ENCODE measurements around the gene COLEC11.

Gene COLEC11

DNA sequence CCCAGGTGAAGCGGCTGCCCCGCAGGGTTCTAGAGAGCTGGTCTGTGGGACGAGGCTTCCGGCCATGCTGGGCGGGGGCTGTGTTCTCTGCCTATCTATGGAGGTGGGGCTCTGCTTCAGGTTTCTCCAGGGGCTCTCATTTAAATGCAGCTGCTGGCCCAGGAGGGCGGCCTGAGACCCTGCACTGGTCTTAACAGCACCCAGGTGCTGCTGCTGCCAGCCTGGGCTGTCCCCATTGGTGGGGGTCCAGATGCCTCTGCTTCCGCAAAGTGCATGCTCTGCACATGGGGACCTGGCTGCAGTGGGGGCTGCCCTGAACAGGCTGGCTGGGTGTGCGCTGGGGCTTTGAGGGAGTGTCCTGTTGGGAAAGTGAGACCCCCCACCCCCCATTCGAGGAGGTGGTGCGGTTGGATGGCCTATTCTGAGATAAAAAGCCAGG is 33.3 kb downstream of the COLEC11 start:
- Histone ChIP-seq H3K27me3 (ENCODE audit: control insufficient read depth in 5 of 5, insufficient read depth in 4 of 5, low read length in 5 of 5) (no peaks in the 10 kb centered on the region), H3K36me3 (ENCODE audit: control insufficient read depth in 5 of 5, insufficient read depth in 5 of 5, low read length in 5 of 5) (no peaks in the 10 kb centered on the region), H3K9ac (ENCODE audit: low read length in 5 of 5) (no peak overlapping the region), H3K4me1 (ENCODE audit: control insufficient read depth in 5 of 5, insufficient read depth in 5 of 5, low read length in 5 of 5) (peaks cover 0 to 31% (median 6%) of the 10 kb centered on the region in 5 donors), H3K9me3 (ENCODE audit: control insufficient read depth in 5 of 5, low read length in 5 of 5) (peaks cover 0 to 5% (median 0%) of the 10 kb centered on the region in 5 donors), H3K27ac (ENCODE audit: low read depth, low read length) (no peak overlapping the region), H3K4me3 (ENCODE audit: low read depth in 1 of 5, low read length in 5 of 5) (no peak overlapping the region)

- no peaks in the 10 kb centered on the region for H3K36me3 ChIP-seq (ENCODE audit: control insufficient read depth in 5 of 5, insufficient read depth in 5 of 5, low read length in 5 of 5)
- no peak overlapping the region for H3K9ac ChIP-seq (ENCODE audit: low read length in 5 of 5)
- no peaks in the 10 kb centered on the region for H3K27me3 ChIP-seq (ENCODE audit: control insufficient read depth in 5 of 5, insufficient read depth in 4 of 5, low read length in 5 of 5)
- H3K27ac ChIP-seq (ENCODE audit: low read depth, low read length): no peak overlapping the region
- no peak overlapping the region for H3K4me3 ChIP-seq (ENCODE audit: low read depth in 1 of 5, low read length in 5 of 5)
- H3K9me3 ChIP-seq (ENCODE audit: control insufficient read depth in 5 of 5, low read length in 5 of 5): peaks cover 0 to 3% (median 0%) of the 10 kb centered on the region in 5 donors
- H3K4me1 ChIP-seq (ENCODE audit: control insufficient read depth in 5 of 5, insufficient read depth in 5 of 5, low read length in 5 of 5): peaks cover 0 to 31% (median 6%) of the 10 kb centered on the region in 5 donors
Measured at GRCh38 chr2:3628800-3629199, 33.9 kb downstream of the COLEC11 start.

DNA sequence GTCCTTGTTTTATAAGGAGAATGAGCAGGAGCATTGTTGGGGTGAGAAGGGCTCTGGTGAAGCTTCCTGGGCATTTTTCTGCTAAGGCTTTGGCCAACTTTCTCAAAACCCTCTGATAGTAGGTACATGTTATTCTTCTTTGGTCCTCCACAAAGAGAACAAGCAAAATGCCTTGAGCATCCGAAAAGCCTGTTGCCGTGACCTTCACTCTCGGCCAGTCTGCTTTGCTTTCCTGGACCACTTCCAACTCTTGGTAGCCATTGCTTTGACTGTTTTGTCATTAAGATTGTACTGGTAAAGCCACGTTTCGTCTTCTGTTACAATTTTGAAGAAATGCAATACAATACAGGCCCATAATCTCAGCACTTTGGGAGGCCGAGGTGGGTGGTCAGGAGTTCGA is 35.7 kb downstream of the COLEC11 start:
- no peaks in the 10 kb centered on the region for H3K36me3 ChIP-seq (ENCODE audit: control insufficient read depth in 5 of 5, insufficient read depth in 5 of 5, low read length in 5 of 5)
- H3K9ac ChIP-seq (ENCODE audit: low read length in 5 of 5): no peak overlapping the region
- peaks cover 0 to 4% (median 0%) of the 10 kb centered on the region in 5 donors for H3K27me3 ChIP-seq (ENCODE audit: control insufficient read depth in 5 of 5, insufficient read depth in 4 of 5, low read length in 5 of 5)
- H3K27ac ChIP-seq (ENCODE audit: low read depth, low read length): no peak overlapping the region
- H3K4me1 ChIP-seq (ENCODE audit: control insufficient read depth in 5 of 5, insufficient read depth in 5 of 5, low read length in 5 of 5): peaks cover 0 to 31% (median 6%) of the 10 kb centered on the region in 5 donors
- H3K4me3 ChIP-seq (ENCODE audit: low read depth in 1 of 5, low read length in 5 of 5): no peak overlapping the region
- H3K9me3 ChIP-seq (ENCODE audit: control insufficient read depth in 5 of 5, low read length in 5 of 5): no peaks in the 10 kb centered on the region

DNA sequence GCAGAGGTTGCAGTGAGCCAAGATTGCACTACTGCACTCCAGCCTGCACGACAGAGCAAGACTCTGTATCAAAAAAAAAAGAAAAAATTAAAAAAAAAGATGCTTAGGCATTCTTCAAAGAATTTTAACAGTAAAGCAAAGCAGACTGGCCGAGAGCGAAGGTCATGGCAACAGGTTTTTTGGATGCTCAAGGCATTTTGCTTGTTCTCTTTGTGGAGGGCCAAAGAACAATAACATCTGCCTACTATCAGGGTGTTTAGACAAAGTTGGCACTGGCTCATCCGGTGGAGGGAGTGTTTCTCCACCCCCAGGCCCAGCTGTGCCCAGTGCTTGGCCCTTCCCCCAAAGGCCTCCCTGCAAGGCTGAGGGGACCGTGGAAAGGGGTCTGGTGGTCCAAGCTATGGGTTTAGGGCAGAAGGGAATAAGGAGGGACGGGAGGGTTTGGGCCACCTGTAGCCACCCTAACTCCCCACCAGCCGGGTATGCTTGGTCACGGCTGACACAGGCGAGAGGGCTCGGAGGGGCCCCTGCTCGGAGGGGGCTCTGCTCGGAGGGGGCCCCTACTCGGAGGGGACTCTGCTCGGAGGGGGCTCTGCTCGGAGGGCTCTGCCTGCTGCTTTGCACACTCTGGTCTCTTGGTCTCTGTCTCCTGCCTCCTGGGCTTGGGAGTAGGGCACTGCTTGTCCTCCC is 36.4 kb downstream of the COLEC11 start:
- H3K4me1 ChIP-seq (ENCODE audit: control insufficient read depth in 5 of 5, insufficient read depth in 5 of 5, low read length in 5 of 5): peaks cover 0 to 24% (median 3%) of the 10 kb centered on the region in 5 donors
- no peak overlapping the region for H3K9ac ChIP-seq (ENCODE audit: low read length in 5 of 5)
- no peaks in the 10 kb centered on the region for H3K9me3 ChIP-seq (ENCODE audit: control insufficient read depth in 5 of 5, low read length in 5 of 5)
- peaks cover 0 to 4% (median 0%) of the 10 kb centered on the region in 5 donors for H3K27me3 ChIP-seq (ENCODE audit: control insufficient read depth in 5 of 5, insufficient read depth in 4 of 5, low read length in 5 of 5)
- H3K4me3 ChIP-seq (ENCODE audit: low read depth in 1 of 5, low read length in 5 of 5): no peak overlapping the region
- no peak overlapping the region for H3K27ac ChIP-seq (ENCODE audit: low read depth, low read length)
- H3K36me3 ChIP-seq (ENCODE audit: control insufficient read depth in 5 of 5, insufficient read depth in 5 of 5, low read length in 5 of 5): no peaks in the 10 kb centered on the region

GRCh38 chr2:3631851-3632659 is 37.1 kb downstream of the COLEC11 start:
- Histone ChIP-seq H3K9me3 (ENCODE audit: control insufficient read depth in 5 of 5, low read length in 5 of 5) (no peaks in the 10 kb centered on the region), H3K4me1 (ENCODE audit: control insufficient read depth in 5 of 5, insufficient read depth in 5 of 5, low read length in 5 of 5) (peaks cover 0 to 18% (median 1%) of the 10 kb centered on the region in 5 donors), H3K4me3 (ENCODE audit: low read depth in 1 of 5, low read length in 5 of 5) (no peak overlapping the region), H3K27ac (ENCODE audit: low read depth, low read length) (no peak overlapping the region), H3K27me3 (ENCODE audit: control insufficient read depth in 5 of 5, insufficient read depth in 4 of 5, low read length in 5 of 5) (peaks cover 0 to 5% (median 0%) of the 10 kb centered on the region in 5 donors), H3K9ac (ENCODE audit: low read length in 5 of 5) (no peak overlapping the region), H3K36me3 (ENCODE audit: control insufficient read depth in 5 of 5, insufficient read depth in 5 of 5, low read length in 5 of 5) (no peaks in the 10 kb centered on the region)

- no peaks in the 10 kb centered on the region for H3K36me3 ChIP-seq (ENCODE audit: control insufficient read depth in 5 of 5, insufficient read depth in 5 of 5, low read length in 5 of 5)
Measured at GRCh38 chr2:3633089-3633981, 38.4 kb downstream of the COLEC11 start.

DNA sequence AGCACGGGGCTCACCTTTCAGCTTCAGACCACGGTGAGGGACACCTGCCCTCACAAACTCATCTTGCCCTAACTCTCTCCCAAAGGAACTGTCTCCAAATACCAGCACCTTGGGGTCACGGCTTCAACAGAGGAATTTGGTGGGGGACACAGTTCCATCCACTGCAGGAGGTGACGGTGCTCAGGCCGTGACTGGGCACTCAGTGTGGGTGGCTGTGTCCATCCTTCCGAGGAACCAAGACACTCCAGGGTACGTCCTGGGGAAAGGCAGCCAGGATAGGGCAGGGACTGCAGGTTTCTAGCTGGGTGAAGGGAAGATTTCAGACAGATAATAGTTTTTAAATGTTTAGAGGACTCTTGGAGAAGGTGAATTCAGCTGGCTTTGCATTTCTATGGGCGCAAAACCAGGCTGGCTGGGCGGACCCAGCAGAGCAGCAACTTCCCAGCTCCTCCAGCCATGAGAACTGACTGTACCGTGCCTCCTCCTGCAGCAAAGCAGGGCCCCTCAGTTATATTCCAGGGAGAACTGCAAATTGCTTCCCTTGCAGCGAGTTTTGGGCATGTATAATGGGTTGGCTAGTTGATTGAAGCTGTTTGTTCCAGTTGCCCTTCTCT is 39.2 kb downstream of the COLEC11 start:
- Histone ChIP-seq H3K4me1 (ENCODE audit: control insufficient read depth in 5 of 5, insufficient read depth in 5 of 5, low read length in 5 of 5) (peaks cover 0 to 8% (median 0%) of the 10 kb centered on the region in 5 donors), H3K27ac (ENCODE audit: low read depth, low read length) (no peak overlapping the region), H3K9me3 (ENCODE audit: control insufficient read depth in 5 of 5, low read length in 5 of 5) (no peaks in the 10 kb centered on the region), H3K36me3 (ENCODE audit: control insufficient read depth in 5 of 5, insufficient read depth in 5 of 5, low read length in 5 of 5) (no peaks in the 10 kb centered on the region), H3K27me3 (ENCODE audit: control insufficient read depth in 5 of 5, insufficient read depth in 4 of 5, low read length in 5 of 5) (peaks cover 0 to 12% (median 3%) of the 10 kb centered on the region in 5 donors), H3K9ac (ENCODE audit: low read length in 5 of 5) (no peak overlapping the region), H3K4me3 (ENCODE audit: low read depth in 1 of 5, low read length in 5 of 5) (no peak overlapping the region)

More at GRCh38 chr2:3633089-3633981, 38.4 kb downstream of the COLEC11 start:
- Histone ChIP-seq H3K9ac (ENCODE audit: low read length in 5 of 5) (no peak overlapping the region), H3K27ac (ENCODE audit: low read depth, low read length) (no peak overlapping the region), H3K27me3 (ENCODE audit: control insufficient read depth in 5 of 5, insufficient read depth in 4 of 5, low read length in 5 of 5) (peaks cover 0 to 12% (median 3%) of the 10 kb centered on the region in 5 donors), H3K9me3 (ENCODE audit: control insufficient read depth in 5 of 5, low read length in 5 of 5) (no peaks in the 10 kb centered on the region), H3K4me3 (ENCODE audit: low read depth in 1 of 5, low read length in 5 of 5) (no peak overlapping the region), H3K4me1 (ENCODE audit: control insufficient read depth in 5 of 5, insufficient read depth in 5 of 5, low read length in 5 of 5) (peaks cover 0 to 13% (median 1%) of the 10 kb centered on the region in 5 donors)

GRCh38 chr2:3634596-3635121 is 39.7 kb downstream of the COLEC11 start:
- Histone ChIP-seq H3K4me1 (ENCODE audit: control insufficient read depth in 5 of 5, insufficient read depth in 5 of 5, low read length in 5 of 5) (peaks cover 0 to 8% (median 0%) of the 10 kb centered on the region in 5 donors), H3K27ac (ENCODE audit: low read depth, low read length) (no peak overlapping the region), H3K4me3 (ENCODE audit: low read depth in 1 of 5, low read length in 5 of 5) (no peak overlapping the region), H3K27me3 (ENCODE audit: control insufficient read depth in 5 of 5, insufficient read depth in 4 of 5, low read length in 5 of 5) (peaks cover 0 to 12% (median 3%) of the 10 kb centered on the region in 5 donors), H3K9me3 (ENCODE audit: control insufficient read depth in 5 of 5, low read length in 5 of 5) (no peaks in the 10 kb centered on the region), H3K36me3 (ENCODE audit: control insufficient read depth in 5 of 5, insufficient read depth in 5 of 5, low read length in 5 of 5) (no peaks in the 10 kb centered on the region), H3K9ac (ENCODE audit: low read length in 5 of 5) (no peak overlapping the region)

Data from subcutaneous abdominal adipose tissue (tissue), 5 donors.